Panc1 (cell line): ENCODE data around the gene LIPM.
"Not testable (repeated sequence)": the region's sequence is repeated elsewhere in the genome, so short reads cannot be mapped to it uniquely, and the experiment has no call there.

Source experiments
- SIN3A ChIP-seq: IDR thresholded peaks from 2 replicates; pipeline ENCODE4 v1.6.1; 2012; ENCODE audit warnings: low read depth, mild to moderate bottlenecking, low read length, moderate library complexity, borderline replicate concordance; ENCODE audit not compliant: insufficient read depth
- TF ChIP-seq, protein P1 (sequence below): fragments of 450-650 bp; IDR thresholded peaks from 2 replicates; pipeline ENCODE4 v1.5.1; 2017; ENCODE audit warnings: mild to moderate bottlenecking

DNA sequence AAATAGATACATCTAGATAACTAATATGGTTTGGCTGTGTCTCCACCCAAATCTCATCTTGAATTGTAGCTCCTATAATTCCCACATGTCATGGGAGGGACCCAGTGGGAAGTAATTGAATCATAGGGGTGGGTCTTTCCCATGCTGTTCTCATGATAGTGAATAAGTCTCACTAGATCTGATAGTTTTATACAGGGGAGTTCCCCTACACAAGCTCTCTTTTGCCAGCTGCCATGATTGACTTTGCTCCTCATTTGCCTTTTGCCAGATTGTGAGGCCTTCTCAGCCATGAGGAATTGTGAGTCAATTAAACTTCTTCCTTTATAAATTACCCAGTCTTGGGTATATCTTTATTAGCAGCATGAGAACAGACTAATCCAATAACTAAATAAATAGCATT lies 35.1 kb downstream of the LIPM start:
- TF ChIP-seq, protein P1, sequence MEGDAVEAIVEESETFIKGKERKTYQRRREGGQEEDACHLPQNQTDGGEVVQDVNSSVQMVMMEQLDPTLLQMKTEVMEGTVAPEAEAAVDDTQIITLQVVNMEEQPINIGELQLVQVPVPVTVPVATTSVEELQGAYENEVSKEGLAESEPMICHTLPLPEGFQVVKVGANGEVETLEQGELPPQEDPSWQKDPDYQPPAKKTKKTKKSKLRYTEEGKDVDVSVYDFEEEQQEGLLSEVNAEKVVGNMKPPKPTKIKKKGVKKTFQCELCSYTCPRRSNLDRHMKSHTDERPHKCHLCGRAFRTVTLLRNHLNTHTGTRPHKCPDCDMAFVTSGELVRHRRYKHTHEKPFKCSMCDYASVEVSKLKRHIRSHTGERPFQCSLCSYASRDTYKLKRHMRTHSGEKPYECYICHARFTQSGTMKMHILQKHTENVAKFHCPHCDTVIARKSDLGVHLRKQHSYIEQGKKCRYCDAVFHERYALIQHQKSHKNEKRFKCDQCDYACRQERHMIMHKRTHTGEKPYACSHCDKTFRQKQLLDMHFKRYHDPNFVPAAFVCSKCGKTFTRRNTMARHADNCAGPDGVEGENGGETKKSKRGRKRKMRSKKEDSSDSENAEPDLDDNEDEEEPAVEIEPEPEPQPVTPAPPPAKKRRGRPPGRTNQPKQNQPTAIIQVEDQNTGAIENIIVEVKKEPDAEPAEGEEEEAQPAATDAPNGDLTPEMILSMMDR = not testable (repeated sequence)
- not testable (repeated sequence) for TF ChIP-seq SIN3A
